Spleen (tissue), 11 donors: ENCODE results near the gene DDX31. TPM values are rescaled to one million over a fixed set of nuclear protein-coding genes. Genes with fewer than 3 reads are reported as not detected.

Source experiments
- DNase-seq: peaks from one replicate; pipeline ENCODE4 v3.0.0-alpha.2; 2020
- H3K27ac ChIP-seq, 8 donors: fragments of 200-600 bp; sonication (generic) in 7 of 8; 1 replicate in 4 of 8; 2 replicates in 4 of 8; pipeline versions ENCODE4 v1.5.0 to v1.8.0; 2016 to 2021; ENCODE audit warnings: inconsistent platforms in 4 of 8, mild to moderate bottlenecking in 4 of 8, moderate library complexity in 1 of 8
- H3K27me3 ChIP-seq, 7 donors: fragments of 200-600 bp; sonication (generic) in 6 of 7; replicated peaks in 1 of 7; 1 replicate in 4 of 7; 2 replicates in 3 of 7; pipeline versions ENCODE4 v1.5.0 to v1.8.0; 2016 to 2021; ENCODE audit warnings: inconsistent platforms in 3 of 7, mild to moderate bottlenecking in 1 of 7
- H3K36me3 ChIP-seq, 6 donors: fragments of 200-600 bp; sonication (generic) in 5 of 6; 1 replicate in 4 of 6; 2 replicates in 2 of 6; pipeline versions ENCODE4 v1.5.0 to v1.8.0; 2016 to 2021; ENCODE audit warnings: inconsistent platforms in 2 of 6
- H3K4me1 ChIP-seq, 6 donors: fragments of 200-600 bp; sonication (generic) in 5 of 6; 1 replicate in 3 of 6; 2 replicates in 3 of 6; pipeline versions ENCODE4 v1.5.0 to v1.8.0; 2016 to 2021; ENCODE audit warnings: inconsistent platforms in 3 of 6
- H3K4me3 ChIP-seq, 8 donors: fragments of 200-600 bp; sonication (generic) in 7 of 8; 1 replicate in 4 of 8; 2 replicates in 4 of 8; pipeline versions ENCODE4 v1.5.0 to v1.8.0; 2016 to 2021; ENCODE audit warnings: inconsistent platforms in 4 of 8, mild to moderate bottlenecking in 4 of 8, moderate library complexity in 2 of 8
- H3K9me3 ChIP-seq, 8 donors: fragments of 200-600 bp; sonication (generic) in 7 of 8; 1 replicate in 4 of 8; 2 replicates in 4 of 8; pipeline versions ENCODE4 v1.5.0 to v1.8.0; 2016 to 2021; ENCODE audit warnings: inconsistent platforms in 4 of 8
- POLR2A ChIP-seq, 3 donors: fragments of 450-650 bp; IDR thresholded peaks; one replicate each; pipeline ENCODE4 v1.5.1; 2017; ENCODE audit warnings: antibody characterized with exemption in 3 of 3, mild to moderate bottlenecking in 1 of 3
- POLR2AphosphoS5 ChIP-seq, 3 donors: sonication (generic); formaldehyde crosslinking; IDR thresholded peaks; one replicate each; pipeline ENCODE4 v1.5.1; 2017; ENCODE audit warnings: antibody characterized with exemption in 3 of 3
- WGBS, 5 donors: extraction: QIAGEN DNeasy Blood & Tissue Kit in 3 of 5; methylation state at CpG; one replicate each; pipeline versions ENCODE4 v1.1.5 to v1.1.7; 2013 to 2018; 5-methylcytosine and 5-hydroxymethylcytosine counted together
- intact Hi-C: fragments of 100-400 bp; cut with DNase I; formaldehyde crosslinking; loops from one replicate; pipeline ENCODE4 v1.15.0; 2023; ENCODE audit warnings: low total_unique reads
- polyA plus RNA-seq, 3 donors: library from polyadenylated mRNA; stranded (reverse); fragments of 200-250 nt; gene quantifications; one replicate each; pipeline ENCODE4 v1.2.1, GENCODE V29; 2013
- total RNA-seq, 7 donors: library from RNA; depleted of rRNA in 3 of 7; stranded (reverse); fragments of >200 nt in 3 of 7; fragmentation: NEBNext Ultra II Directional in 4 of 7; extraction: Animal tissue kit (Norgen Biotek cat#: 25700) in 4 of 7; gene quantifications; one replicate each; pipeline versions ENCODE4 v1.1.0 to v1.2.1, GENCODE V29; 2016 to 2021
- TF ChIP-seq, protein P1 (sequence below), 11 experiments: fragments of 200-600 bp in 7 of 11; fragments of 450-650 bp in 4 of 11; sonication (generic) in 4 of 11; IDR thresholded peaks in 8 of 11; conservative IDR thresholded peaks in 3 of 11; 1 replicate in 7 of 11; 2 replicates in 4 of 11; pipeline versions ENCODE4 v1.4.0 to v1.8.0; 2016 to 2021; ENCODE audit warnings: antibody characterized with exemption in 11 of 11, inconsistent platforms in 4 of 11, mild to moderate bottlenecking in 1 of 11
- donor health status: healthy with polysubstance abuse.
- donor health status: DM: no; HTN: no; CAD: no; lungs with moderate emphysema.
- donor health status: DM: no; HTN: no; CAD: no.
- donor health status: Bipolar disorder and iron deficiency.
- donor health status: healthy.
- donor health status: DM: no; HTN: no; CAD: no.
- donor health status: DM: yes; HTN: yes; CAD: no.

DDX31 gene
- total and polyA plus RNA-seq, 10 donors = 8.6 to 19.3 (median 14.7) TPM

DNA sequence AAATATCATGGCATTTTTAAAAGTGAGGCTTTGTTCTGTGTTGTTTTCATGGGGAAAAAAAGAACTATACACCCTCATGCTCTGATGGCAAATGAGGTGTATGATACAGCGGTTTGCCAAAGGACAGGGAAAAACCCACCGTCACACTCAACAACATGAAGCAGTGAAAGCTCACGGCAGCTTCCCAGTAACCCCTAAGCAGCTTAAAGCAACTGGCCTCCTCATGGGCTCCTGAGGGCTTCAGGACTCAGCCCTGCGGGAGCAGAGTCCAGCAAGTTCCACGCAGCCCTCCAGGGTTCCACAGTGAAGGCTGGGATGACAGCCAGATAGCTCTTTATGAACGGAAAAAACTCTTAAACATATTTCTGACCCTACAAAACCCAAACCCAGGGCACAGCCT is 74.5 kb downstream of the DDX31 start:
- Histone ChIP-seq H3K36me3 (peaks cover 6 to 76% (median 36%) of the 10 kb centered on the region in 6 donors), H3K4me3 (no peak overlapping the region), H3K27ac (no peak overlapping the region), H3K4me1 (peaks cover 0 to 10% (median 0%) of the 10 kb centered on the region in 6 donors), H3K27me3 (peaks cover 0 to 28% (median 23%) of the 10 kb centered on the region in 7 donors), H3K9me3 (no peaks in the 10 kb centered on the region)
- DNase-seq = no peak
- TF ChIP-seq POLR2A (IDR thresholded peaks at IDR 0.05) (no peak), POLR2AphosphoS5 (IDR thresholded peaks at IDR 0.05) (no peak)
- TF ChIP-seq, protein P1, sequence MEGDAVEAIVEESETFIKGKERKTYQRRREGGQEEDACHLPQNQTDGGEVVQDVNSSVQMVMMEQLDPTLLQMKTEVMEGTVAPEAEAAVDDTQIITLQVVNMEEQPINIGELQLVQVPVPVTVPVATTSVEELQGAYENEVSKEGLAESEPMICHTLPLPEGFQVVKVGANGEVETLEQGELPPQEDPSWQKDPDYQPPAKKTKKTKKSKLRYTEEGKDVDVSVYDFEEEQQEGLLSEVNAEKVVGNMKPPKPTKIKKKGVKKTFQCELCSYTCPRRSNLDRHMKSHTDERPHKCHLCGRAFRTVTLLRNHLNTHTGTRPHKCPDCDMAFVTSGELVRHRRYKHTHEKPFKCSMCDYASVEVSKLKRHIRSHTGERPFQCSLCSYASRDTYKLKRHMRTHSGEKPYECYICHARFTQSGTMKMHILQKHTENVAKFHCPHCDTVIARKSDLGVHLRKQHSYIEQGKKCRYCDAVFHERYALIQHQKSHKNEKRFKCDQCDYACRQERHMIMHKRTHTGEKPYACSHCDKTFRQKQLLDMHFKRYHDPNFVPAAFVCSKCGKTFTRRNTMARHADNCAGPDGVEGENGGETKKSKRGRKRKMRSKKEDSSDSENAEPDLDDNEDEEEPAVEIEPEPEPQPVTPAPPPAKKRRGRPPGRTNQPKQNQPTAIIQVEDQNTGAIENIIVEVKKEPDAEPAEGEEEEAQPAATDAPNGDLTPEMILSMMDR (IDR thresholded peaks at IDR 0.05 in 8 of 11, conservative IDR thresholded peaks at IDR 0.05 in 3 of 11) = no peak
- 90 to 93% (median 91%) methylated on average over 6 of the region's 6 CpGs for WGBS, 5 donors
- intact Hi-C loops = no loop called here

DNA sequence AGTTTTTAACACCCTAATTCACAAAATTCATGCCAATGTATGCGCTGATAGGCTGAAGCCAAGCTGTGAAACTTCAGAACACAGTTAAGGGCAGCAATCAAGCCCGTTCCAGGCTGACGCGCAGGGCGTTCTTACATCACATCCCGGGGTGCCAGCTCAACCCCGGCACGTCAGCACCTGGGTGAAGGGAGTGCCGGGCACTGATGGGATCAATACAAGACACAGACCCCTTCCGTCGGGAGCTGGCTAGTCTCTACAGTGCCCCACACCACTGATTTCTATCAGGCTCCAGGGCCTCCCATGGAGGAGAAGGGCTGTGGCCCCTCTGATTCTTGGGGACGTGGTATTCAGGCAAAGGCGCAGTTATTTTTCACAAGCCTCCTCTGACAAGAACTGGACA is 75.4 kb downstream of the DDX31 start:
- no peak overlapping the region for H3K4me3 ChIP-seq
- 91 to 98% (median 95%) methylated on average over 13 of the region's 13 CpGs for WGBS, 5 donors
- TF ChIP-seq POLR2AphosphoS5 (IDR thresholded peaks at IDR 0.05) (no peak), POLR2A (IDR thresholded peaks at IDR 0.05) (no peak)
- TF ChIP-seq, protein P1 (IDR thresholded peaks at IDR 0.05 in 8 of 11, conservative IDR thresholded peaks at IDR 0.05 in 3 of 11) = no peak
- H3K27ac ChIP-seq = no peak overlapping the region
- DNase-seq = no peak
- H3K36me3 ChIP-seq = peaks cover 6 to 67% (median 33%) of the 10 kb centered on the region in 6 donors
- H3K9me3 ChIP-seq = no peaks in the 10 kb centered on the region
- intact Hi-C loops = no loop called here
- H3K4me1 ChIP-seq = peaks cover 0 to 19% (median 4%) of the 10 kb centered on the region in 6 donors
- peaks cover 0 to 38% (median 32%) of the 10 kb centered on the region in 7 donors for H3K27me3 ChIP-seq

DNA sequence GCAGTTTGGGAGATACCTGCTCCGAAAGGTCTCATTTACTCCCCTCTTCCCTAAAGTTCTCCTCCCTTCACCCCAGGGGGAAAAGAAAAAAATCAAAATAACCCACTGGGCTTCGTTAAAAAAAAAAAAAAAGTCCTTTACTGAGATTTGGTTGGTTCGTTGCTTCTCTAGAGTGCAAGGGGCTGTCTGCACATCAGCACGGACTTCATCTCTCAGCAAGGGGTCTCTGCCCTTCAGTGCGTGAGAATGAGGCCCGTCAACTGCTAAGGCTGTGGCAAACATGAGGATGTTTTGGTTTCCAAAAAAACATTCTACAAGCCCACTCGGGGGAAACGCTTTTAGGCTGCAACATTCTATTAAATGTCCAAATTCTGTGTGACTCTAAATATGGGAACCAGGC is 77.3 kb downstream of the DDX31 start:
- TF ChIP-seq POLR2AphosphoS5 (IDR thresholded peaks at IDR 0.05) (no peak), POLR2A (IDR thresholded peaks at IDR 0.05) (no peak)
- intact Hi-C loops = no loop called here
- DNase-seq = no peak
- Histone ChIP-seq H3K9me3 (no peaks in the 10 kb centered on the region), H3K36me3 (peaks cover 6 to 47% (median 29%) of the 10 kb centered on the region in 6 donors), H3K27me3 (peaks cover under 1 to 57% (median 51%) of the 10 kb centered on the region in 7 donors), H3K4me3 (no peak overlapping the region), H3K4me1 (peaks cover 0 to 34% (median 8%) of the 10 kb centered on the region in 6 donors), H3K27ac (no peak overlapping the region)
- 77 to 87% (median 78%) methylated on average over 8 of the region's 8 CpGs for WGBS, 5 donors

DNA sequence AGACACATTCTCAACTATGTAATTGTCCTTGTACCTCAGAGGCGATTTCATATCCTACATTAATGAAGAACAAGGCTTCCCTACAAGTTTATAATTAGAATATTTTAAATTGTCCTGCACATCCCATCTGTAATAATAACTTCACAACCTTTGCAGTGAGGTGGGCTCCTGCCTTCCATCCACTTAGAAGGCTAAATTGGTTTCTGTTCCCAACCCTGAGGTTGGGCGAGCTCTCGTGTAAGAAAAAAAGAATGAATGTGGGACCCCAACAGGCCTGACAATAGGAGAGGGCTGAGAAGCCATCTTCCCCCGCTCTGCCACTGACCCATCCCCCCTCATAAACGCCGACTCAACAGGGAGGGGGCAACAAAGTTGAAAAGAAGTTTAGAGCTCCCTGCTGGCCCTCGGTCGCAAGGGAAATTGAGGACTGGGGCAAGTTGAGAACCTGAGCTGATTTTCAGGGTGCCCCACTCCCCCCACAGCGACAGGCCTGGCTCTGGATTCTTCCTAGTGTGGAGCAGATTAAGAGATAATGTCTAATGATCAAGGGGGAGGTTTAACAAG is 78.0 kb downstream of the DDX31 start:
- DNase-seq = no peak
- H3K27me3 ChIP-seq = peaks cover 7 to 63% (median 58%) of the 10 kb centered on the region in 7 donors

More for the DNA sequence above, 78.0 kb downstream of the DDX31 start:
- WGBS, 5 donors = 52 to 57% (median 56%) methylated on average over 9 of the region's 9 CpGs
- intact Hi-C loops = no loop called here
- Histone ChIP-seq H3K4me1 (peaks cover 0 to 41% (median 14%) of the 10 kb centered on the region in 6 donors), H3K36me3 (peaks cover 6 to 41% (median 25%) of the 10 kb centered on the region in 6 donors), H3K4me3 (no peak overlapping the region), H3K9me3 (no peaks in the 10 kb centered on the region), H3K27ac (no peak overlapping the region)
- TF ChIP-seq, protein P1 (IDR thresholded peaks at IDR 0.05 in 8 of 11, conservative IDR thresholded peaks at IDR 0.05 in 3 of 11) = no peak
- TF ChIP-seq POLR2AphosphoS5 (IDR thresholded peaks at IDR 0.05) = no peak
- no peak for TF ChIP-seq POLR2A (IDR thresholded peaks at IDR 0.05)
